GM20000 (cell line): ENCODE results near the gene EPYC.

ENCODE experiments used
- DNase-seq: peaks from one replicate; pipeline ENCODE4 v3.0.0; 2012; ENCODE audit warnings: low spot score
- TF ChIP-seq, protein P1 (sequence below): IDR thresholded peaks from 2 replicates; pipeline ENCODE4 v1.5.1; 2012; ENCODE audit warnings: mild to moderate bottlenecking, control low read depth; ENCODE audit errors: extremely low read depth, missing control alignments

Gene EPYC

DNA sequence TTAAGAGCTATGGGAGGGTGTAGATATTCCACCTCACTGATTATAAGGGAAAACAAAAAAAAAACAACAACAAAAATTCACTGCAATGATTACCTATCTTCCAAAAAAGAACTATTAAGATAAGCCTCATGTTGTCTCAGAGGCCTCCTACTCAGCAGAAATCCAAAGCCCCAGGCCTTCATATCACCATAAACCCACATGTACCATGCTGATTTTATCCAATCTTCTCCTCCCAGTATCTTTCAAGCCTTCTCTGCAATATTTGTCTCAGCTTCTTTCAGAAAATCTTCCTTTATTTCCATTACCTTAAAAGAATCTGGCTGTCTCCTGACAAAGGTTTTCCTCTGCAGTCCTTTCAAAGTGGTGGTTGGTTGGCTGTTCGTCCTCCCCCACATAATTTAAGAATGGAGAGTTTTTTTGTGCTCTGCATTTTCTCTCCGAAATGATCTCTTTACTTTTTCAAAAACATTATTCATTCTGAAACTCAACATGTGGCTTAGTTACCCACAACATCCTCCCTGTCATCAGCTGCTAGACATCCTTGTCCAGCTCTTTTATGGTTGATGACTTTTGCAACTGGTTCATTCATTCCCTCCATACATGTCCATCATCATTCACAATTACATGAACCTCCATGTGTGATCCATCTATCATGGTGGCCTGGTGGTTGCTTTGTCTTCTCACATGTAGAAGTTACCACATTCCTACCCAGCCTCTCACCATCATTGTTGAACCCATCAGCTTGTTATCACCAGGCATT lies 2.9 kb upstream of the EPYC start:
- TF ChIP-seq, protein P1, sequence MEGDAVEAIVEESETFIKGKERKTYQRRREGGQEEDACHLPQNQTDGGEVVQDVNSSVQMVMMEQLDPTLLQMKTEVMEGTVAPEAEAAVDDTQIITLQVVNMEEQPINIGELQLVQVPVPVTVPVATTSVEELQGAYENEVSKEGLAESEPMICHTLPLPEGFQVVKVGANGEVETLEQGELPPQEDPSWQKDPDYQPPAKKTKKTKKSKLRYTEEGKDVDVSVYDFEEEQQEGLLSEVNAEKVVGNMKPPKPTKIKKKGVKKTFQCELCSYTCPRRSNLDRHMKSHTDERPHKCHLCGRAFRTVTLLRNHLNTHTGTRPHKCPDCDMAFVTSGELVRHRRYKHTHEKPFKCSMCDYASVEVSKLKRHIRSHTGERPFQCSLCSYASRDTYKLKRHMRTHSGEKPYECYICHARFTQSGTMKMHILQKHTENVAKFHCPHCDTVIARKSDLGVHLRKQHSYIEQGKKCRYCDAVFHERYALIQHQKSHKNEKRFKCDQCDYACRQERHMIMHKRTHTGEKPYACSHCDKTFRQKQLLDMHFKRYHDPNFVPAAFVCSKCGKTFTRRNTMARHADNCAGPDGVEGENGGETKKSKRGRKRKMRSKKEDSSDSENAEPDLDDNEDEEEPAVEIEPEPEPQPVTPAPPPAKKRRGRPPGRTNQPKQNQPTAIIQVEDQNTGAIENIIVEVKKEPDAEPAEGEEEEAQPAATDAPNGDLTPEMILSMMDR = no peak
- DNase-seq = peak; percentile 26

DNA sequence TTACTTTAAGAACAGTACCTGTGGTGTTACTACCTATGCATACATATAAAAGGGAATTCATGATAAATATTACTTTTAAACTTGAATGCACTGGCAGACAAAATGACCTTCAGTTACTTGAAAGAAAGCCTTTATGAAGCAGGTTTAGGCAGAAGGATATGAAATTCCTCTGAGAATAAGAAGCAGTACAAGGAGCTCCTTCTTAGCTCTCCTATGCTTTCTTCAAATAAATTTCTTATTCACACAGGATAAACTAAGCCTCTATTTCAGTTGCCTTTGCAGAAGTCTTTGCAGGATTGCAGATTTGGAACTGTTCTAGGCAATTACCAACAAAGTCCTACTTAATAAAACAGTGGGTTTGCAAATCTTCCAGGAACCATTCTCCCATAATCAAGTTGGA lies 1.0 kb downstream of the EPYC start:
- DNase-seq = no peak
- TF ChIP-seq, protein P1 = no peak

DNA sequence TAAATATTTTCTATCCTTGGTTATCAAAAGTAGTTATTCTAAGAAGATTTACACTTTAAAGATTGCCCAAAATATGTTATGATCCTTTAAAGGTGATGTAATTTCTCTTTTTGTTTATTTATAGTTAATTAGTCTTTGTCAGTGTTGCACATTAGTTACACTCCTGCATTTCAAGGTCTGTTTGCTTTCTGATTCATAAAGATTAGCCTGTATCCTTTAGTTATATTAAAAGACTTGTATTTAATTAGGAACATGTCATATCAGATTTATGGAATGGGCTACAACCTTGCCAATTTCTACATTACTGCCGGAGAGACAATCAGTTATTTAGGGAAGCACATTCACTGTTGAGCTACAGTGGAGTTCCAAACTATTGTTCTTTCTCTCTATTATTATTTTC lies 3.5 kb downstream of the EPYC start:
- TF ChIP-seq, protein P1 = no peak
- no peak for DNase-seq

DNA sequence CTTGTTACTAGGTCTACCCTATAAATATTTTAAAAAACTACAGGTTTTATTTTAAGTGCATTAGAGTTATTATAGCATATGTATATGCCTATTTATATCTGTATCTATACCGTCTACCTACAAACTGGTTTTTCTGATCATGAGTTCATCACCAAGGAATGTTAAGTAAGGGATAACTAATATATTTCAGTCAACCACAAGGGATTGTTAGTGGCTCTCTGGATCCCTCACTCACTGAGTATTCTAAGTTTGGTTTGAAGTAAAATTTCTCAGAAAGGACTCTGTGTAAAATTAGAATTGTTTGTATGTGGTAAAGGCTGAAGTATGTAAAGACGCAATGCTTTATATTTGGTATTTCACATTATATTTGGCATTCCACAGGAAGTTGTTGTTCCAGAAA lies 4.8 kb downstream of the EPYC start:
- TF ChIP-seq, protein P1 = no peak
- no peak for DNase-seq

DNA sequence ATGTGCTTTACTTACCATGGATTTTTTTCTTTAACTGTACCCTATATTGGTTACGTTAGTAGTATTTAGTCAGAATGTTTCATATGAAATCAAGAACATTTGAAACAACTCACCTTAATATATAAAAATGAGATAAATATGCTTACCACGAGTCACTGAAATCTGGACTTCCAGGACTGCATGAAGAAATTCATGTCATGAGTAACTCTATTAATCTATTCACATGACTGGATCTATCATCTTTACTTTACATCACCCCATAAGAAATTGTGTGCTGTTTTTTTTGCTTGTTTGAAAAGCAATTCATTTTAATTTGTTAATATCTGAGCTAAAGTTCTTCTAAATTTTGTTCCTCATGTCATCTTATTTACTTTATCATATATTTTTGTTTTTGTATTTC lies 5.2 kb downstream of the EPYC start:
- TF ChIP-seq, protein P1 = no peak
- DNase-seq = no peak

DNA sequence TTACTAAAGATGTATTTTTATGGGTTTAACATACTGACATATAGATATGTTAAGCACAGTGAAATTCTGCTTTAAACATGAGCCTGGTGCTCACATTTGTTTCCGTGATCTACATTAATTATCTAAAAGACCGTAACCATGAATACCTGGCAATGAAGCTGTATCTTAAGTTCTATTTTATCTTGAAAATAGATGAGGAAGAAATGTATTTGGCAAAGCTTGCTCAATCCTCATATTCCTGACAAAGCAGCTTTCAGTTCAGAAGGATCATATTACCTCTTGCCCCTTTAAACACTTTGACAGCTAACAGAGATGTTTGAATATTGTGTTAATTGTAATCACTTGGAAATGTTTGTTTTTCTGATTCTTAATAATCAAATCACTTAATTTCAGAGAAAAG lies 9.8 kb downstream of the EPYC start:
- DNase-seq = no peak
- TF ChIP-seq, protein P1 = no peak

DNA sequence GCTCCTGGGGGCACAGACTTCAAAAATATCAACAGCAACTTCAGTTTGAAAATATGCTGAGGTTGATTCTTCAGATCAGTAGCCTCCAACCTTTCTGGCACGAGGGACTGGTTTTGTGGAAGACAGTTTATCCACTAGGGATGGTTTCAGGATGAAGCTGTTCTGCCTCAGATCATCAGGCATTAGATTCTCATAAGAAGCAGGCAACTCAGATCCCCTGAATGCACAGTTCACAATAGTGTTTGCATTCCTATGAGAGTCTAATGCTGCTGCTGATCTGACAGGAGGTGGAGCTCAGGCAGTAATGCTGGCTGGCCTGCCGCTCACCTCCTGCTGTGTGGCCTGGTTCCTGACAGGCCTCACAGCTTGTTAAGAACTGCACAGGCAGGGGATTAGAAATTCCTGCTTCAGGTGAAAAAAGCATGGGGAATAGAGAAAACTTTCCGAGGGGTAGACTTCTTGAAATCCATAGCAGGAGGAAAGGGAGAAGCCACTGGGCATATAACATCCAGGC lies 12.8 kb downstream of the EPYC start:
- DNase-seq = no peak
- TF ChIP-seq, protein P1 = no peak
